ENCODE measurements around the gene VPS16. TPM values are rescaled to one million over a fixed set of nuclear protein-coding genes. Genes with fewer than 3 reads are reported as not detected.

The VPS16 gene
- total and polyA plus RNA-seq, 5 donors from 2014 or later, result 30.6 to 53.9 (median 31.0) TPM

DNA sequence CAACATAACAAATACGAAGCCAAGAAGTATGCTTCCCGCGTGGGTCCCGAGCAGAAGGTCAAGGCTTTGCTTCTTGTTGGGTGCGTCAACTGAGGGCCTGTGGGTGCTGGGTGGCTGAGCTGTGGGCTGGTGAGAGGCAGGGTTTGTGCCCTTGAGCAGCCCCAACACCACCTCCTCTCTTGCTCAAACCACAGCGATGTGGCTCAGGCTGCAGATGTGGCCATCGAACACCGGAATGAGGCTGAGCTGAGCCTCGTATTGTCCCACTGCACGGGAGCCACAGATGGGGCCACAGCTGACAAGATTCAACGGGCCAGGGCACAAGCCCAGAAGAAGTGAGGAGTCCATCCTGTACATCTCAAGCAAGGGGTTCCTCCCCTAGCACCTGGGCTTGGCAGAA lies 25.7 kb downstream of the VPS16 start:
- H3K27ac Mint-ChIP-seq, result peak overlapping the region in 2 of 3 donors; percentile 62 to 93
- peaks cover 13% of the 10 kb centered on the region for H3K36me3 Mint-ChIP-seq
- Histone ChIP-seq H3K4me1 (ENCODE audit: control insufficient read depth, insufficient read depth, low read length, poor library complexity, severe bottlenecking) (no peaks in the 10 kb centered on the region), H3K27me3 (ENCODE audit: control insufficient read depth, insufficient read depth, low read length) (no peaks in the 10 kb centered on the region), H3K4me3 (ENCODE audit: low read depth, low read length) (no peak overlapping the region), H3K27ac (ENCODE audit: insufficient read depth, low read length, poor library complexity, severe bottlenecking) (no peak overlapping the region), H3K9me3 (ENCODE audit: control insufficient read depth in 2 of 2, low read length in 2 of 2) (no peaks in the 10 kb centered on the region), H3K36me3 (ENCODE audit: control insufficient read depth, insufficient read depth, low read length) (peaks cover 13% of the 10 kb centered on the region)
- H3K4me3 Mint-ChIP-seq, result peak overlapping the region in 1 of 4 donors; percentile 10
- H3K27me3 Mint-ChIP-seq, result no peaks in the 10 kb centered on the region
- ATAC-seq (ENCODE audit: low read depth in 2 of 2) (no peak), DNase-seq (no peak)
- H3K4me1 Mint-ChIP-seq, result peaks cover 0 to 36% (median 10%) of the 10 kb centered on the region in 4 donors
- no peaks in the 10 kb centered on the region for H3K9me3 Mint-ChIP-seq

DNA sequence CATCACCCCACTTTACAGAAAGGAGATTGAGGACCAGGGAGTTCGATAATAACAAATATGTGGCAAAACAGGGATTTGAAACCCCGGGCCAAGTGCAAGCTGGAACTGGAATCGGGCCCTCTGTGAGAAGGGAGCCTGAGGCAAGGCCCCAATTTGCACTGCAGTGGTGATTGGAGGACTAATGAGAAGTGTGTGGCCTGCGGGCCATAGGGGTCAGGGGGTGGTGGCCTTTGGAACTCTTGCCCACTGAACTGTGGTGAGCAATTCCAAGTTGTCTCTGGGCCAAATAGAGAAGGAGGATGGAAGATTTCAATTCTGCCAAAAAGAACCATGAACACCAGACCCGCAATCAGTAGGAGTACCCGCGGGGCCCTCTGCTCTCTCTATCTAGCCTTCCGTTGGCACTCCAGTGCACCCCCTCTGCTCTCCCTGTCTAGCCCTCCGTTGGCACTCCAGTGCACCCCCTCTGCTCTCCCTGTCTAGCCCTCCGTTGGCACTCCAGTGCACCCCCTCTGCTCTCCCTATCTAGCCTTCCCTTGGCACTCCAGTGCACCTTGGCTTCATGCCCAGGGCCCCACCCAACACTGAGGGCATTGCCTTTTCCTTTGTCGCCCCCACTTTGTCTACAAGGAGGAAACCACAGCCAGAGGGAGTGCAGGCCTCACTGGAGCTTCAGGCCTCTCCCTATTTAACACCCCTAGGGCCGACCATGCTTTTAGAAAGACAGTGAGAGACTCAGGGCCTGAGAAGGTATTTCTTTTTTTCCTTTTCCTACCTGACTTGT lies 26.7 kb downstream of the VPS16 start:
- peaks cover 4% of the 10 kb centered on the region for H3K4me1 ChIP-seq (ENCODE audit: control insufficient read depth, insufficient read depth, low read length, poor library complexity, severe bottlenecking)
- DNase-seq (no peak), ATAC-seq (ENCODE audit: low read depth in 2 of 2) (no peak)
- no peak overlapping the region for H3K4me3 ChIP-seq (ENCODE audit: low read depth, low read length)
- peaks cover 11% of the 10 kb centered on the region for H3K36me3 Mint-ChIP-seq
- peaks cover 4% of the 10 kb centered on the region for H3K27me3 Mint-ChIP-seq
- H3K27ac ChIP-seq (ENCODE audit: insufficient read depth, low read length, poor library complexity, severe bottlenecking), result no peak overlapping the region
- H3K36me3 ChIP-seq (ENCODE audit: control insufficient read depth, insufficient read depth, low read length), result peaks cover 5% of the 10 kb centered on the region
- no peaks in the 10 kb centered on the region for H3K9me3 ChIP-seq (ENCODE audit: control insufficient read depth in 2 of 2, low read length in 2 of 2)
- H3K27me3 ChIP-seq (ENCODE audit: control insufficient read depth, insufficient read depth, low read length), result no peaks in the 10 kb centered on the region
- peak overlapping the region in 2 of 3 donors; percentile 62 for H3K27ac Mint-ChIP-seq
- peak overlapping the region in 1 of 4 donors; percentile 88 for H3K4me3 Mint-ChIP-seq
- H3K4me1 Mint-ChIP-seq, result peaks cover 5 to 41% (median 15%) of the 10 kb centered on the region in 4 donors
- no peaks in the 10 kb centered on the region for H3K9me3 Mint-ChIP-seq

DNA sequence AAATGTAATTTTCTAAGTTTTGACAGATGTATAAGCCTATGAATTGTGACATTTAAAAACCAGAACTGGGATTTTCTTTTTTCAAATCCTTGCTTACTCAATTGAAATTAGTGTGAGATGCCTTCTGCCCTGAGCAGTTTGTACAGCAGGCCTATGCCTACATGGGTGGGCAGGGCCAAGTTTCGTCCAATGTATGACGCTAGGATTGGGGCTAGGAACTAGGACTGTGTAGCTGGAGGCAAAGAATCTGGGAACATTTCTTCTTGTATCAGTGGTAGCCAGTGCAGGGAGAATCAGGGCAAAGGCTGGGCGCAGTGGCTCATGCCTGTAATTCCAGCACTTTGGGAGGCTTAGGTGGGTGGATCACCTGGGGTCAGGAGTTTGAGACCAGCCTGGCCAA lies 28.8 kb downstream of the VPS16 start:
- Mint-ChIP-seq H3K27me3 (peaks cover 4% of the 10 kb centered on the region), H3K4me3 (no peak overlapping the region), H3K27ac (no peak overlapping the region), H3K36me3 (peaks cover 11% of the 10 kb centered on the region), H3K9me3 (no peaks in the 10 kb centered on the region), H3K4me1 (peaks cover 5 to 47% (median 18%) of the 10 kb centered on the region in 4 donors)
- Histone ChIP-seq H3K27me3 (ENCODE audit: control insufficient read depth, insufficient read depth, low read length) (no peaks in the 10 kb centered on the region), H3K36me3 (ENCODE audit: control insufficient read depth, insufficient read depth, low read length) (peaks cover 5% of the 10 kb centered on the region), H3K9me3 (ENCODE audit: control insufficient read depth in 2 of 2, low read length in 2 of 2) (no peaks in the 10 kb centered on the region), H3K4me3 (ENCODE audit: low read depth, low read length) (no peak overlapping the region), H3K27ac (ENCODE audit: insufficient read depth, low read length, poor library complexity, severe bottlenecking) (no peak overlapping the region), H3K4me1 (ENCODE audit: control insufficient read depth, insufficient read depth, low read length, poor library complexity, severe bottlenecking) (peaks cover 20% of the 10 kb centered on the region)
- DNase-seq (no peak), ATAC-seq (ENCODE audit: low read depth in 2 of 2) (no peak)

DNA sequence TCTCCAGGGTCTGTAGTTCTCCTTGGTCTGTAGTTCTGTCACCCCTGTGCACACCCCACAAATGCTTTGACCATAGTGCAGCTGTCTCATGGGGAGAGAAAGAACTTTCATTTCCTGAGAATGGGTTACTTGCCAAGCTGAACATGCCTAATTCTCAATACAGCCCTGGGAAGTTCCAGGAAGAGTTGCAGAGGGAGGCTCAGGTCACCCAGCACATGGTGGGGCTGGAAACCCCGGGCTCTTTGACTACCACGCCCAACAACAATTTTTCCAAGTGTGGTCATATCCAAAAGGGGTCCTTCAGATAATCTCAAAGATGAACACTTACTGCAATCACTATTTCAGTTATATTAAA lies 30.5 kb downstream of the VPS16 start:
- no peaks in the 10 kb centered on the region for H3K27me3 ChIP-seq (ENCODE audit: control insufficient read depth, insufficient read depth, low read length)
- ATAC-seq (ENCODE audit: low read depth in 2 of 2), result no peak
- peaks cover under 1% of the 10 kb centered on the region for H3K36me3 Mint-ChIP-seq
- no peak for DNase-seq
- no peaks in the 10 kb centered on the region for H3K9me3 ChIP-seq (ENCODE audit: control insufficient read depth in 2 of 2, low read length in 2 of 2)
- H3K9me3 Mint-ChIP-seq, result no peaks in the 10 kb centered on the region
- peaks cover 4% of the 10 kb centered on the region for H3K27me3 Mint-ChIP-seq
- peaks cover 16 to 50% (median 29%) of the 10 kb centered on the region in 4 donors for H3K4me1 Mint-ChIP-seq
- H3K4me3 ChIP-seq (ENCODE audit: low read depth, low read length), result no peak overlapping the region
- H3K27ac Mint-ChIP-seq, result peak overlapping the region in 1 of 3 donors; percentile 89
- no peaks in the 10 kb centered on the region for H3K36me3 ChIP-seq (ENCODE audit: control insufficient read depth, insufficient read depth, low read length)
- peak overlapping the region in 2 of 4 donors; percentile 67 to 93 for H3K4me3 Mint-ChIP-seq
- peaks cover 37% of the 10 kb centered on the region for H3K4me1 ChIP-seq (ENCODE audit: control insufficient read depth, insufficient read depth, low read length, poor library complexity, severe bottlenecking)
- H3K27ac ChIP-seq (ENCODE audit: insufficient read depth, low read length, poor library complexity, severe bottlenecking), result no peak overlapping the region

DNA sequence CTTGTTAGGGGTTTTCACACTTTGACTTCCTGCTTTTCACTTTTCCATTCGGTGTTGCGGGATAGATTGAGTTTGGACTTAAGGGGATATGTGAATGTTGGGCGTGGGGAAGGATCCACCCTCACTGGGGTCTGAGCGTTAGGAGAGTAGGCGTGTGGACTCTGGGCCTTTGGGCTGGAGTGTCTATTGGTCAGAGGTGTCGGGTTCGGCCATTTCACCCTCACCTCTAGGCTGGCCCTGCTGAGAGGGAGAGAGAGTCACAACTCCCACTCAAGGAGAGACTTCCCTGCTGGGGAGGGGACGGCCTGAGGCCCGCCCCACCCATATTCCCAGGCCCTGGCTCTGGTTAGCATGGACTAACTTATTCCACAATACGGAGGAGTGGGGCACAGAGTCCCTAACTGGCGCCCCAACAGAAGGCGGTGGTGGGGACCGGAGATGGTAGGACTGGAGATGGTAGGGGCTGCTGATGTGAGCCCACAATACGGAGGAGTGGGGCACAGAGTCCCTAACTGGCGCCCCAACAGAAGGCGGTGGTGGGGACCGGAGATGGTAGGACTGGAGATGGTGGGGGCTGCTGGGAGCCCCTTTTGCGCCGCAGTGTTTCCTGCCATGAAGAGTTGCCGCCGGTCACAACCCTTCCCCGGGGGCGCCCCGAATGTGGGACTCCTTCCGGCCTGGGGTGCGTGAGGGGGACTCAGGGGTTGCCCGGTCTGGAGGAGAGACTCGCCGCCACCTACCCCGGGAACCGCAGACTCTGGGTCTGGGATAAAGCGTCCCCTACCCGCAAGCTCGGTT lies 31.3 kb downstream of the VPS16 start:
- Mint-ChIP-seq H3K9me3 (no peaks in the 10 kb centered on the region), H3K4me1 (peaks cover 17 to 51% (median 32%) of the 10 kb centered on the region in 4 donors)
- DNase-seq, result no peak

DNA sequence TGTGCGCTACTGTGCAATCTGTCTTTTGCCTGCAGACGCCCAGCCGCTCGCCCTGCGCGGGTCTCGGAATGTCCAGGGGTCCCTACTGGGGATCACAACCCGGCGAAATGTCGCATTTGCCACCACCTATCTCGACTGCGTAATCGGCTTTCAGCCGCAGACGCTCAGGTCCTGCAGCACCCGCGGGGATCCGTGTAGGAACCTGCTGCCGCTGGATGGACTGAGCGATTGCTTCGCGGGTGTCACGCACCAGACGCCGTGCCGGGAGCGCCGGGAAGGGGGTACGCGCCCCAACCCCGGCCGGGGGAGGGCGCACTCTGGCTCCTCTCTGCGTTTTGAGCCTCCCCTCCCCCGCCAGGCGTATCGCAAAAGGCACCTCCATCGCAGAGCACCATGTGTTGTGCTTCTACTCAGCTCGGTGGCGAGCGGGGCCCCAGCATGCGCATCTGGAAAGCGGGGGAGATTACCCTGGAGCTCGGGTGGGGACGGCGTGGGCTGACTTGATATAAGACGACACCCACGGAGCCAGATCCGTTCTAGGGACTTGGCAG lies 32.0 kb downstream of the VPS16 start:
- H3K4me1 ChIP-seq (ENCODE audit: control insufficient read depth, insufficient read depth, low read length, poor library complexity, severe bottlenecking), result peaks cover 39% of the 10 kb centered on the region
- peaks cover 17 to 51% (median 35%) of the 10 kb centered on the region in 4 donors for H3K4me1 Mint-ChIP-seq
- no peaks in the 10 kb centered on the region for H3K27me3 ChIP-seq (ENCODE audit: control insufficient read depth, insufficient read depth, low read length)
- H3K27ac Mint-ChIP-seq, result peak overlapping the region; percentile 90 to 92 (median 92)
- no peaks in the 10 kb centered on the region for H3K9me3 Mint-ChIP-seq
- H3K27me3 Mint-ChIP-seq, result peaks cover 4% of the 10 kb centered on the region
- peak overlapping the region; percentile 86 for H3K4me3 ChIP-seq (ENCODE audit: low read depth, low read length)
- no peaks in the 10 kb centered on the region for H3K36me3 Mint-ChIP-seq
- peak overlapping the region; percentile 66 for H3K27ac ChIP-seq (ENCODE audit: insufficient read depth, low read length, poor library complexity, severe bottlenecking)
- DNase-seq, result peak; percentile 64 to 81 (median 71)
- H3K4me3 Mint-ChIP-seq, result peak overlapping the region; percentile 93 to 96 (median 95)
- ATAC-seq (ENCODE audit: low read depth in 2 of 2), result peak; percentile 46 to 50
- H3K9me3 ChIP-seq (ENCODE audit: control insufficient read depth in 2 of 2, low read length in 2 of 2), result no peaks in the 10 kb centered on the region
- no peaks in the 10 kb centered on the region for H3K36me3 ChIP-seq (ENCODE audit: control insufficient read depth, insufficient read depth, low read length)

More for the DNA sequence above, 31.3 kb downstream of the VPS16 start:
- H3K27me3 Mint-ChIP-seq, result peaks cover 4% of the 10 kb centered on the region
- Histone ChIP-seq H3K4me3 (ENCODE audit: low read depth, low read length) (peak overlapping the region; percentile 86), H3K9me3 (ENCODE audit: control insufficient read depth in 2 of 2, low read length in 2 of 2) (no peaks in the 10 kb centered on the region), H3K36me3 (ENCODE audit: control insufficient read depth, insufficient read depth, low read length) (no peaks in the 10 kb centered on the region), H3K27me3 (ENCODE audit: control insufficient read depth, insufficient read depth, low read length) (no peaks in the 10 kb centered on the region), H3K27ac (ENCODE audit: insufficient read depth, low read length, poor library complexity, severe bottlenecking) (no peak overlapping the region), H3K4me1 (ENCODE audit: control insufficient read depth, insufficient read depth, low read length, poor library complexity, severe bottlenecking) (peaks cover 39% of the 10 kb centered on the region)
- ATAC-seq (ENCODE audit: low read depth in 2 of 2), result no peak
- H3K27ac Mint-ChIP-seq, result peak overlapping the region in 2 of 3 donors; percentile 89 to 90
- H3K4me3 Mint-ChIP-seq, result peak overlapping the region; percentile 93 to 96 (median 95)
- H3K36me3 Mint-ChIP-seq, result no peaks in the 10 kb centered on the region

DNA sequence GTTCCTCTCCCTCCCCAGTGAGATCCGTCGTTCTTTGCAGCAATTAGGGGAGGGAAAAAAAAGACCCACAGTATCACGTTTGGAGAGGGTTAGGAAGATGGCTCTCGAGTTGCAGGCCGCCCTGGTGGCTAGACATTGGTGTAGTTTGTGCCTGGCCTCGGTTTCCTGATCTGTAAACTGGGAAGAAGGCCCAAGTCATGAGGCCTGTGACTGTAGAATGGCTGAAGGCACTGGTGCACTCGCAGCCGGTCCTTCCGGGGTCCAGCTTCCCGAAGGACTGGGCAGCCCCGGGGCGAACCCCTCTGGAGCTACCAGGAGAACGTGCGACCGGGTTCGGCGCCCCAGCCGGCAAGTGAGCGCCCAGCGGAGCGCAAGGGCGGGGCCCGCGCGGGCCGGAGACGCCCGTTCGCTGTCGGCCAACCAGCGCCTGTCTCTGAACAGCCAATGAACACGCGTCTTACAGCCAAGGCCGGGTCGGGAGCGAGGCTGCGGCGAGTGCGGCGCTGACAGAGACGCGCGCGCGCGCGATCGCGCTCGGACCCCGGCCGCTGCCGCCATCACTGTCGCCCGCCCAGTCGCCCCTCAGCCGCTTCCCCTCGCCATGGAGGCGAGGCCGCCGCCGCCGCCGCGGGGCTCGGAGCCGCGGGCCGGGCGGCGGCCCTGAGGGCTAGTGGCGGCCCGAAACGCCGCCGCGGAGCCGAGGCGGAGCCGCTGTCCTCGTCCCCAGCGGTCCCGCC lies 32.6 kb downstream of the VPS16 start, which contains the start of gene PTPRA:
TSS of gene PTPRA (plus strand) at position 472 of the 737 bp plus-strand sequence. CDS start 90,797 bp downstream, outside the sequence.
- Mint-ChIP-seq H3K36me3 (no peaks in the 10 kb centered on the region), H3K27ac (peak within 1 kb of the TSS; percentile 90 to 92 (median 92)), H3K4me3 (peak within 1 kb of the TSS; percentile 93 to 96 (median 95)), H3K4me1 (peaks cover 17 to 47% (median 35%) of the 10 kb centered on the region in 4 donors), H3K9me3 (no peaks in the 10 kb centered on the region), H3K27me3 (peaks cover 4% of the 10 kb centered on the region)
- peak within 1 kb of the TSS; percentile 66 for H3K27ac ChIP-seq (ENCODE audit: insufficient read depth, low read length, poor library complexity, severe bottlenecking)
- DNase-seq (peak; percentile 86 to 95 (median 89)), ATAC-seq (ENCODE audit: low read depth in 2 of 2) (peak; percentile 94 to 95)
- peak within 1 kb of the TSS; percentile 86 for H3K4me3 ChIP-seq (ENCODE audit: low read depth, low read length)
- H3K27me3 ChIP-seq (ENCODE audit: control insufficient read depth, insufficient read depth, low read length), result no peaks in the 10 kb centered on the region
- H3K36me3 ChIP-seq (ENCODE audit: control insufficient read depth, insufficient read depth, low read length), result no peaks in the 10 kb centered on the region
- H3K4me1 ChIP-seq (ENCODE audit: control insufficient read depth, insufficient read depth, low read length, poor library complexity, severe bottlenecking), result peaks cover 39% of the 10 kb centered on the region
- no peaks in the 10 kb centered on the region for H3K9me3 ChIP-seq (ENCODE audit: control insufficient read depth in 2 of 2, low read length in 2 of 2)

Data from CD4-positive, CD25-positive, alpha-beta regulatory T cell (primary cell).